Activated CD4-positive, alpha-beta T cell treated with anti-CD3 and anti-CD28 coated beads for 1 hour (primary cell): ENCODE data around the gene TMCO4.

ENCODE experiments used
- DNase-seq: peaks from one replicate; pipeline ENCODE4 v3.0.0-alpha.2; 2020

TMCO4 gene

GRCh38 chr1:19710825-19711611 lies 88.7 kb downstream of the TMCO4 start:
- DNase-seq: no peak

DNA sequence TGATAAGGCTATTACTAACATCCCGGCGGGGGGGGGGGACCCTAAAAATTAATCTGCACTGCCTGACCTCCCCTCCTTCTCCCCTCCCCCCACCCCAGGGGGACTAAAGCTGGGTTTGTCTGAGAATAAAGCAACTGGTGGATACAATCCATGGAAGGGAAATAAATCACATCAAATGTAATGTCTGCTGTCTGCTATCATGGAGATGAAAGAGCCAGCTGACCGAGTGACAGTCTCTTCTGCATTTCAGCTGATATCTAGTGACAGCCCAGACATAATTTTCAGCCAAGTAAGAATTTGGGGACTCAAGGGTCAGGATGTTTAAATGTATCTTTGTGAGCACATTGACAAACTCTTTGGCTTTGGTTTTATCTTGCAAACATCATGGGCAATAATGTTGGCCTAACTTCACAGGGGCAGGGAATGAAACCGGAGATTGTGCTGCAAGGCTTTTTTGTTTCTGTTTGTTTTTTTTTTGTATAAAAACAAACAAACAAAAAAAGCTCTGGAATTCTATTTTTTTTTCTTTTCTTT lies 90.4 kb downstream of the TMCO4 start:
- DNase-seq: no peak

GRCh38 chr1:19708567-19709110 lies 91.1 kb downstream of the TMCO4 start:
- no peak for DNase-seq

GRCh38 chr1:19706136-19706535 lies 93.6 kb downstream of the TMCO4 start:
- no peak for DNase-seq

- DNase-seq: no peak
These were observed 94.3 kb downstream of the TMCO4 start for GRCh38 chr1:19705464-19705863.

- DNase-seq: peak; percentile 45
These were observed 95.2 kb downstream of the TMCO4 start for GRCh38 chr1:19704247-19705113.

GRCh38 chr1:19703280-19703679 lies 96.4 kb downstream of the TMCO4 start:
- DNase-seq: no peak

GRCh38 chr1:19700079-19700777 lies 99.5 kb downstream of the TMCO4 start:
- DNase-seq: no peak

- no peak for DNase-seq
These were observed 101.5 kb downstream of the TMCO4 start for GRCh38 chr1:19698181-19698580.

DNA sequence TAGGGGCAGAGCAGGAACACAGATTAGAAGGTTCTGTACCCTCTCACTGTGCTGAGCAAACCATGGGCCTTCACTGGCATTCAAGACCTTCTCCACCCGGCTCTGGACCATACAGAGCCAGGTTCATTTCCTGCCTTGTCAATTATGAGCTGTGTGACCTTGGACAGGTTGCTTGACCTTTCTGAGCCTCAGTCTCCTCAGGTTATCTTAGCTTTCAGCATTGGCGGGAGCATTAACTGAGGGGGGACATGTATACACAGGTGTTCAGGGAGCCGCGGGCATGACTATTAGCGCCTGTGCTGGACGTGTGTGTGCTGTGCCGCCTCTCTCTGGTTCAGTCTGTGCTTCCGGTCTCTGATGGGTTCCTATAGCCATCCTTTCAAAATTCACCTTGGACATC lies 102.9 kb downstream of the TMCO4 start:
- DNase-seq: no peak

- no peak for DNase-seq
These were observed 103.9 kb downstream of the TMCO4 start for GRCh38 chr1:19695772-19696171.

DNA sequence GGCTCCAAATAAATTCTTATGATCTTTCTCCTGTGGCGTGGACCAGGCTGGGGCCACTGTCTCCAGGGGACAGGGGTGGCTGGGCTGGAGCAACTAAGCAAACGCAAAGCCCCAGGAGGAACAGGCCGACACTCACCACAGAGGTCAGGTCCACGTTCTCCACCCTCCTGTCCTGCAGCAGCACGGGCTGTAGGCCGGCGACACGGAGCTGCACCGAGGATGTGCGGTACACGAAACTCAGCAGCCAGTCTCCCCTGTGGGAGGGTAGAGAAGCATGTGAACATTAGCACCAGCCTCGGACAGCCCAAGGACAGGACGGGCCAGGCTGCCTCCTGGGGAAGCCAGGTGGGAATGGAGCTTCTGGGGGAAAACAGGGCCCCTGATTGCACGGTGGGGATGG lies 105.4 kb downstream of the TMCO4 start:
- DNase-seq: no peak

DNA sequence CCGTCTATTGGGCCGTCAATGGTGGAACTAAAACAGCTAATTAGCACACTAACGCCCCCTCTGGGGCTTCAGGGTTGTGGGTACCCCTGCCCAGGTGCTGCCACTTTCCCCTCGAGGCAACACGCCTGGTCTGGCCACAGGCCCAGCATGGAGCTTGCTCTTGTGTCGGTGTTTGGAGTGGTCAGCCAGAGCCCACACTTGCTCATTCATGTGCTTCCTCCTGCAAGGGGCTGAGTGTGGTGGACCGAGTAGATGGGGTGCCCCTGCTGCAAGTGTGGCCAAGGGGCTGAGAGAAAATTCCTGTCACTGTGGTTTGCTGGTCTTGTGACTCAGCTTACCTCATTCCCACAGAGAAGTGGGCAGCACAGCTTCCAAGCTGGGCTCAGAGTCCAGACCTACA lies 109.4 kb downstream of the TMCO4 start:
- DNase-seq: no peak

DNA sequence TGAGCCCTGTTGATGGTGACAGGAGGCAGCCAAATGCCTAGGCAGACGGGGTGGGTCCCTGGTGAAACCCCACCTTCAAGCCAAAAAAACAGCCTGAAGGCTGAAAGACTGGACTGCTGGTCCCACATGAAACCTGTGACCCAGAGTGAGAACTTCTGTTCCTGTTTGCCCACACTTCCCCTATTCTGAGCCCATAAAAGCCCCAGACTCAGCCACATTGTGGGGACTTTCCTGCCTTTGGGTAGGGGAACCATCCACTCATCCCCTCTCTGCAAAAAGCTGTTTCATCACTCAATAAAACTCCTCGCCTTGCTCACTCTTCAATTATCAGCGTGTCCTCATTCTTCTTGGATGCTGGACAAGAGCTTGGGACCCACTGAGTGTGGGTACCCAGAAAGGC lies 109.9 kb downstream of the TMCO4 start:
- DNase-seq: no peak

DNA sequence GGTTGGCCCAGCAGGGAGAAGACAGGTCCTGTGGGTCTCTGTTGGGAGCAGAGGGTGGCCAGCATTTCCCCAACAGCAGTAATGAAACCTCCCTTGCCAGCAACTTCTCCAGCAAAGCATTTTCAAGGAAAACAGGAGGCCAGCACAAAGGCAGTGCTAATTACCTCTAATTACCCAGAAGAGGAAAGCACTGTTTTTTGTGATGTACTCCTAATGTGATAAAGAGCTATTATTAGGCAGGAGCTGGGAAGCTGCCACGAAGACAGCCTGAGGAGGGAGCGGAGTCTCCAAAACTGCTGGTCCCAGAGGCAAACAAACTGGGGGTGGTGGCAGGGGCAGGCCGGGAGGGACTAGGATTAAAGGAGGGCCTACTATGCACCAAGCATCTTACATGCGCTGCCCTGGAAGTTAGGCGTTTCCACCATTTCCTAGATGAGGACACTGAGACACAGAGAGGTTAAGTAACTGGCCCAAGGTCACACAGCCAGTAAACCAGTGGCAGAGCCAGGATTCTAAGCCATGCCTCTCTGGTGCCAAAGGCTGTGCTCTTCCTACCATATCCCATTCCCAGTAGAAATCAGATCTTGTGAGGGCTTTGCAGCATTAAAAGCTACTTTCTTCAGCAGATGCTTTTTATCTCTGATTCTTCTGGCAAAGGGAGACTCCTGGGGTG lies 110.5 kb downstream of the TMCO4 start:
- no peak for DNase-seq

DNA sequence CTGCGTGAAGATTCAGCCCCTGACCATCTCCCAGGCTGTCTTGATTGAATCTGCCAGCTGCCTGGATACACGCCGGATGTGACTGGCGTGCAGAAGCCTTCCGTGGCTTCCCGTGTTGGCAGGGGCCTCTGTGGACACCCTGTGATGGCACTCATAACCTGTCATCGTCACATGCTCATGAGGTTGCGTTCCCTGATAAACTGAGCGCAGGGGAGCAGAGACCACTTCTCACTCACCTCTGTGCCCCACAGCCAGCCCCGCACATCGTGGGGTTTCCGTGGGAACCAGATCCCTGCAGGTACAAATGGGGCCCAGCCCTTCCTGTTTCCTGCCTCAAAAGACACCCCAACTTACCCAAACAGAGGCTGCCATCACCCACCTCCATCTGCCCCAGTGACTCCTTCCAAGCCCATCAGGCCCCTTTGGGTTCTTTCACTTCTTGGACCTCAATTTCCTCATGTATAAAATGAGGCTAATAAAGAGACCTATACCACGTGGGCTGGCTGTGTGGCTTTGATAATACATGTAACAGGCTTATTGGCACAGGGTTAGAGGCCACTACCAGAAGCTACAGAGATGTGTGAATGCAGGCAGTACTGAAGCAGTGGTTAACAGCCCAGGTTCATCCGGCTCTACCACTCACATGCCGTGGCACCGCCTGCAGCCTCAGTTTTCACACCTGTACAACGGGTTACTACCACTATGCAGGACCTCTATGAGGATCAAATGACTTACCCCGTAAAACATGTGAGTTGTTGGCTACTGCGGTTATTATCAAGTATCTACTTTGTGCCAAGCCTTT lies 111.5 kb downstream of the TMCO4 start:
- peak; percentile 22 for DNase-seq

DNA sequence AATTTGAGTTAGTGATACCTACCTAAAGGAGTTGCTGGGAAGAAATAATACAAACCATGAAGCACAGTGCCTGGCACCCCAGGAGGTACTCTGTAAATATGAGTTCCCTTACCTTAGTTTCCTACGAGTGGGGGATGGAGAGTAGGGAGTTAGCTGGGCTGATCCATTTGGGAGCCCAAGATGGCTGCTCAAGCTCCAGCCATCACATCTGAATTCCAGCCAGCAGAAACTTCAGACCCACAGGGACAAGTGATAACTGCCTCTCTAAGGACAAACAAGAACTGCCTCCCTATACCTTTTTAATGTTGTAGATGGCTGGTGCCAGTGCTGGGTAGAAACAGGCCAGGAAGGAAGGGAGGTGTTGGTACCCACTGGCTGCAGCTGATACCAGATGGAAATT lies 112.3 kb downstream of the TMCO4 start:
- no peak for DNase-seq

- DNase-seq: no peak
These were observed 113.7 kb downstream of the TMCO4 start for GRCh38 chr1:19685994-19686393.

DNA sequence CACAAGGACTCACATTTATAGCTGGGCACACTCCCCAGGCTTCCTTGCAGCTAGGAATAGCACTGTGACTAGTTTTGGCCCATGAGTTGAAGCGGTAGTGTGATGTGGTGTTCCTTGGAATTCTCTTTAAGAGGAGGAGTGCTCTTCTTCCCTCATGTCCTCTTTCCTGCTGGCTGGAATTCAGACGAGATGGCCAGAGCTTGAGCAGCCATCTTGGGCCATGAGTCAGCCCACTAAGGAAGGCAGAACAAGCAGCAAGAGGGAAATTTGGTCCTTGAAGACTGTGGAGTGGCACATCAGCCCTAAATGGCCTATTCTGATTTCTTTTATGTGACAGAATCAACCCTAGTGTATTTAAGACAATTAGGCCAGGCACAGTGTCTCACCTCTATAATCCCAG lies 115.0 kb downstream of the TMCO4 start:
- no peak for DNase-seq

DNA sequence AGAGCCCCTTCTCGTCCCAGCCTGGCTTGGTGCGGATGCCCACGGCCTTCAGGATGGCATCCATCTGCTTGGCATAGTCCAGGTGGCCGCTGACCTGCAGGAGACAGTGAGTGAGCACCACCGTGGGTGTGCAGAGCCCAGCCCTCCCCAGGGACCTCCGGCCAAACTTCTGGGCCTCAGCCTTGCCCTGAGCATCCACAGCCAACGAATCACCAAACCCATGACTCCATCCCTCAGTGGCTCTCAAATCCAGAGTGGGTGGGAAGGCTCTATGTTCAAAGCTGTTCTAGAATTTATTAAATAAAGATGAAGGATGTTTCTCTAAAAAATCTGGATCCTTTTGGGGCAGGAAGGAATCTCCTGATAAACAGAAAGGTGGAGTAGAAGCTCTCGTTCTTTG lies 116.4 kb downstream of the TMCO4 start:
- DNase-seq: no peak

DNA sequence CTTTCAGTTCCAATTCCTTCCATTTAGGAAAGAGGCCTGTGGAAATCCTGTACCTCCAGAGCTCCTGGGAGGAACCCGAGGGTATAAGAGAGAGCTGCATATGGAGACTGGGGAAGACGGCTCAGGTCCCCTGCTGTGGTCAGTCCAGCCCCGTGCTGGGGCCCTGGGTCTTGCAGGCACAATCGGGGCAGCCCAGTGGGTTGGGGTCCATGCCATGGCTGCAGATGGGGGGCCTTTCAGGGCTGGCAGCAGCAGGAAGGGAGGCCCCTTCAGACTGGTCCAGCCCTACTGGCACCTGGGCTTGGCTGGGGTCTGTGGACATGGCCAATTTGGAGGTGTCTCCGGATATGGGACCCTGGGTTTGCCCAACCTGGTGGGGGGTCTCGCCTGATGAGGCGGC lies 116.8 kb downstream of the TMCO4 start:
- no peak for DNase-seq

DNA sequence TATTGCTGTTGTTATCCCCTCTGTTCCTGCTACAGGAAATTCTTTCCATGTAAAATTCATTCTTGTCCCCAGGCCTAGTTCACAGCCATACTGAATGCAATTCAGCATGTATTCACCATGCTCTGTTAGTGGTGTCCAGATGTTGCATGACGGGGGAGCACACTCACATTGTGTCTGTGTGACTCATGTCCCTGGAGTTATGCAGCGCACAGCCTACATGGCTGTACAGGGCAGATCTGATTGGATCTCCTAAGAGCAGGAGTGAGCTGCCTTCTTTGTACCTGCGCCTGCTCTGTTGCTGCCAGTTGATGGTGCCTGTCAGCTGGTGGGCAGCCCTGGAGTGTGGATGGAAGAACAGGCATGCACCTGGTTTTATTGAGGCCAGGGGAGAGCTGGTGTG lies 117.5 kb downstream of the TMCO4 start:
- DNase-seq: no peak
